GM18870 (cell line): ENCODE measurements around the gene REEP5.
"Not testable (repeated sequence)": the region's sequence is repeated elsewhere in the genome, so short reads cannot be mapped to it uniquely, and the experiment has no call there.

Experiments
- ATAC-seq: cut with Tn5 transposase; IDR thresholded peaks from one replicate; pipeline ENCODE4 v1.9.1; 2021; ENCODE audit warnings: moderate library complexity; ENCODE audit not compliant: unreplicated experiment

Gene REEP5

DNA sequence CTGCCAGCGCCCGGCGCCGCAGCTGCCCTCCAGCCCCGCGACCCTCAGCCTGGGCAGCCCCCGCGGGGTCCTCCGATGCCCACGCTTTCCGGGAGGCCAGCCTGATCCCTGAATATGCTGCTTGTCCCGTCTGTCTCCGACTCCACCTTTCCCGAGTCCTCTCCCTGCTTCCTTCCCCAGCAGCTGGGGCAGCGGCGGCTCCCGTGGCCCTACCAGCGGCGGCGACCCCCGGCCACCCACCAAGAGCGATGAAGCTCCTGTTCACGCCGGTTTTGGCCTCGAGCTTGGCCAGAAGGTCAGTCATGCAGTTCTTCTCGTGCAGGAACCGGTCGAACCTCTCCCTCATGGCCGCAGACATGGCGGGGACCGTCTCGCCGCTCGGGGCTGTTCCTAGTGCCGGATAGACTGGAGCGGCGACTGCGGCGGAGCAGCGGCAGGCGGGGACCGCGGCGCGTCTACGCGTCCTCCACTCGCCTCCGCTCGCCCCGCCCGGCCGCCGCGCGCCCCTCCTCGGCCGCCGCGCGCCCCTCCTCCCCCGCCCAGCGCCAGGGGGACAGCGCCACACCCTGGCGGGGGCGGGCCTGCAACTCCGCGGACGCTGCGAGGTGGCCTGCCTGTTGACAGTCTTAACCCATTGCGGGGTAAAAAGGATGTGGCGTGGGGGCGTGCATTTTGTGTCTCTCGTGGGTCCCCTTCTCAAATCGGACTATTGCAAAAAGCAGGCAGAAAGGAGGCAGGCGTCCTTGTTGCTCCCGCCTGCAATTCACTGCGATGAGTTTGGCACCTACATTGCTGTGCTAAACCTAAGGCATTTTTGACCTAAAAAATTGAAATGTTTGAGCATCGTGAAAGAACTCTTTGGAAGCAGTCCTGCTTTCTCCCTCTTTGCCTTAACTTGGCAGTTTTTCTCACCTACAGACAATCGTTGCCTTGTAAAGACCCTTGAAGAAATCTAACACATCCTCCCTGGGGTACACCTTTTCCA lies at the start of gene REEP5:
Gene REEP5 (minus strand): TSS at position 395 of the 985 bp plus-strand sequence. CDS start 37 bp downstream, at position 358.
- peak; percentile 31 for ATAC-seq

DNA sequence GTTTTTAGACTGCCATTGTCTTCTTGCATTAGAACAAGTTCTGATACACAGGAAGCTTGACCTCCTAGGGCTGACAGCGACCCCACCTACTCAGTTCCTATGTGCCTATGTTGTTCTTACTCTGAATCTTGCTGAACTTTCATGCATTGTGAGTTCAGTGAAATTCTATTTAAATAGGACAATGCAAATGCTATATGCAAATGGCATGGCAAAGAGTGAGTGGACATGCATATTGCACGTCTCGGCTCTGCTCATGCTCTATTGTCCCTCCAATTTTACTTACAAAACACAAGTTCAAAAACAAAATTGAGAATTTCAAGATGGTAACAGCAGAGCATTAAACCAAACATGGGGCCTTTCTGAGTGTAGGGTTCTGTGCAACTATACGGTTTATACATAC lies 49.2 kb upstream of the REEP5 start:
- ATAC-seq, result no peak

DNA sequence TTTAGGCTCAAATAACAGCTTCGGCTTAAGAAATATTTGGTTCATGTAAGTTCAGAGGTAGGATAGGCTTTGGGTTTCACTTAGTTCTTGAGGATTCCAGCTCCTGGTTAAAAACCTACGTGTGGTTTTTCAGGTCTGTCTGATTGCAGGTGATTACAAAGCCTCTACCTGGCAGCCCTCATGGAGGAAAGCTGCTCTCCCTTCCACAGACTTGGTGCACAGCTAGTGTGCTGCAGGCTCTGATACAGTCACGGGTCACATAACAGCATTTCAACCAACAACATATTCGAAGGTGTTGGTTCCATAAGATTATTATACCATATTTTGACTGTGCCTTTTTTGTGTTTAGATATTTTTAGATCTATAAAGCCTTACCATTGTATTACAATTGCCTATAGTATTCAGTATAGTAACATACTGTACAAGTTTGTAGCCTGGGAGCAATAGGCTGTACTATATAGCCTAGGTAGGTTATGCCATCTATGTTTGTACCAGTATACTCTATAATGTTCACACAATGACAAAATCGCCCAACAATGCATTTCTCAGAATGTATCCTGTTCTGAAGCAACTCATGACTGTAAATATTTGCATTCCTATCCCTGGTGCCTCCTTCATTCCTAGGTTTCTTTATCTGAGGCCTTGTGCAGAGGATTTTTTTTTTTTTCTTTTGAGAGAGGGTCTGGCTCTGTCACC lies 46.5 kb upstream of the REEP5 start:
- ATAC-seq, result no peak

DNA sequence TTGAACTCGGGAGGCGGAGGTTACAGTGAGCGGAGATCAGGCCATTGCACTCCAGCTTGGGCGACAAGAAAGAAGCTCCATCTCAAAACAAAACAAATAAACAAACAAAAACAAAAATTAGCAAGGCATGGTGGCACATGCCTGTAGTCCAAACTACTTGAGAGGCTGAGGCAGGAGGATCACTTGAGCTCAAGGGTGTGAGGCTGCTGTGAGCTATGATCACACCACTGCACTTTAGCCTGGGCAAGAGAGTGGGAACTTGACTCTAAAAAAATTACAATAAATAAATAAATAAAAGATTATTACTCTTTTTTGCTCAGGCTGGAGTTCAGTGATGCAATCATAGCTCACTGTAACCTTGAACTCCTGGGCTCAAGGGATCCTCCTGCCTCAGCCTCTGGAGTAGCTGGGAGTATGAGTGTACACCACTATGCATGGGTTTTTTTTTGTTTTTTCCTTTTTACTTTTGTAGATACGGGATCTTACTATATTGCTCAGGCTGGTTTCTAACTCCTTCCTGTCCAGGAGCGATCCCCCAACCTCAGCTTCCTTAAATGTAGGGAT lies 45.6 kb upstream of the REEP5 start:
- no peak for ATAC-seq

DNA sequence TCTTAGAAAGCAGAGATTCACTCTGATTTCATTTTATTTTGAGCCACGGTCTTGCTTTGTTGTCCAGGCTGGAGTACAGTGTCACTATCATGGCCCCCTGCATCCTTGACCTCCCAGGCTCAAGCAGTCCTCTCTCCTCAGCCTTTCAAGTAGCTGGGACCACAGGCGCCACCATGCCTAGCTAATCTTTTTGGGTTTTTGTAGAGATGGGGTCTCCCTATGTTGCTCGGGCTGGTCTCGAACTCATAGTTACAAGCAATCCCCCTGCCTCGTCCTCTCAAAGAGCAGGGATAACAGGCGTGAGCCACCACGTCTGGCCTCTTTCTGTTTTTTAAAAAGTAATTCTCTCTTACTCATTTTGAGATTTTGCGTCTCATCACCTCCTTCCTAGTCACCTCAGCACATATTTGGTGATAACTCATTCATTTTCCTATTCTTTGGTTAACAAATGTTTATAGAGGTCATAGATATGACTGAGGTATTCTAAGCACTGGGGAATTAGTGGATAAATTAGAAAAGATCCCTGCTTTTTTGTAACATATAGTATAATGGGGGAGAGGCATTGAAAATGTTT lies 43.8 kb upstream of the REEP5 start:
- ATAC-seq, result no peak

DNA sequence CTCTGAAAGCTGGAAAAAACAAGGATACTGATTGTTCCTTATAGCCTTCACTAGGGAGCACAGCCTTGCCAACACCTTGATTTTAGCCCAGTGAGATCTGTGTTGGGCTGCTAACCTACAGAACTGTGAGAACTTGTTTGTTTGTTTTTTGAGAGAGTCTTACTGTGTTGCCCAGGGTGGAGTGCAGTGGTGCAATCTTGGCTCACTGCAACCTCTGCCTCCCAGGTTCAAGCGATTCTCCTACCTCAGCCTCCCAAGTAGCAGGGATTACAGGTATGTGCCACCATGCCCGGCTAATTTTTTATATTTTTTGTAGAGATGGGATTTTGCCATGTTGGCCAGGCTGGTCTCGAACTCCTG lies 41.3 kb upstream of the REEP5 start:
- ATAC-seq, result not testable (repeated sequence)

DNA sequence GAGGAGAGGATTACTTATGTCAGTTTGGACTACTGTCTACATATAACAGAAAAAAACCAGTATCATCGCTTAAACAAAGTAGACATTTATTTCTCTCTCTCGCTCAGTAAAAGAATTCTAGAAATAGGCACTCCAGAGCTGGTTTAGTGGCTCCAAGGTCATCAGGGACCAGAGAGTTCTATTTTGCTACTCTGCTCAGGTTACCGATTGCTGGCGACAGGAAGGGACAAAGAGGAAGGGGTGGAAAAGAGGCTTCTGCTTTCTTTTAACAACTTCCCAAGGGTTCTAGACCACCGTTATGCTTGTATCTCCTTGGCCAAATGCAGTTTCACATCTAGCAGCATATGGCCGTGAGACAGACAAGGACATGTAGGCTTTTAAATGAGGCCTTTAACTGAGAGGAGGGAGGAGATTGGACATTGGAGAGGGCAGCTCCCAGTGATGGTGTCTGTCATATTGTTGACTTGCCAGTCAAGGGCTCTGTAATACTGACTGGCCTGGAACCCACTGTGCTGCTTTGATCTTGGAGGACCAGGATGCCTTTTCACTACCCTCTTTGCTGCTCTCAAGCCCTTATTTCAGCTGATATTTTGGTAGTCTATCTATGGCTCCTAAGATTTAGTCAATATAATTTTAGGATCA lies 39.0 kb upstream of the REEP5 start:
- ATAC-seq, result no peak

DNA sequence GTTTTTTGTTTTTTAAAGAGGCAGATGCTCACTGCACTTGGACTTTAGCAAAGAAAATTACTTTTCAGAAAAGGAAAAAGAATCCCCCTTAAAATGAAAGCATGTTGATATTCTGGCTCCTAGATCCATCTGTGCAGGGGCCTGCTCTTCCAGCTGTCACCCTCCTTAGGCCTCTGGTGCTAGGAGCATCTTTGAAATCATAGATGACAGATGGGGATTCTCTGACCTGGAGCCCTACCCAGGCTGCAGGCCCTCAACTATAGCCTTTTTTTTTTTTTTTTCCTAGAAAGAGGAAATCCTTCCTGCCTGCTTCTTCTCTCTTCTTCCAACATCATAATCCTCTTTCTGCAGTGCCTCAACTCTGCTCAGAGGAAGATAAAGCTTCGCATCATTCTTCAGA lies 38.3 kb upstream of the REEP5 start:
- no peak for ATAC-seq

DNA sequence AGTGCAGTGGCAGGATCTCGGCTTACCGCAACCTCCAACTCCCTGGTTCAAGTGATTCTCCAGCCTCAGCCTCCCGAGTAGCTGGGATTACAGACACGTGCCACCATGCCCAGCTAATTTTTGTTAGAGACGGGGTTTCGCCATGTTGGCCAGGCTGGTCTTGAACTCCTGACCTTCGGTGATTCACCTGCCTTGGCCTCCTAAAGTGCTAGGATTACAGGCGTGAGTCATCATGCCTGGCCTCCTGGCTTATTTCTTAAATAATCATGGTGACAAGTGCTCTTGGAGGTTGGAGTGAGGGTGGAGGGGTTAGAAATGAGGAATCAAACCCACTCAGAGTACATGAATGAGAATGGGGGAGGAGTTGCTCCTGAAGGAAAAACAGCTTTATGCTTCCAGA lies 37.8 kb upstream of the REEP5 start:
- ATAC-seq, result not testable (repeated sequence)

DNA sequence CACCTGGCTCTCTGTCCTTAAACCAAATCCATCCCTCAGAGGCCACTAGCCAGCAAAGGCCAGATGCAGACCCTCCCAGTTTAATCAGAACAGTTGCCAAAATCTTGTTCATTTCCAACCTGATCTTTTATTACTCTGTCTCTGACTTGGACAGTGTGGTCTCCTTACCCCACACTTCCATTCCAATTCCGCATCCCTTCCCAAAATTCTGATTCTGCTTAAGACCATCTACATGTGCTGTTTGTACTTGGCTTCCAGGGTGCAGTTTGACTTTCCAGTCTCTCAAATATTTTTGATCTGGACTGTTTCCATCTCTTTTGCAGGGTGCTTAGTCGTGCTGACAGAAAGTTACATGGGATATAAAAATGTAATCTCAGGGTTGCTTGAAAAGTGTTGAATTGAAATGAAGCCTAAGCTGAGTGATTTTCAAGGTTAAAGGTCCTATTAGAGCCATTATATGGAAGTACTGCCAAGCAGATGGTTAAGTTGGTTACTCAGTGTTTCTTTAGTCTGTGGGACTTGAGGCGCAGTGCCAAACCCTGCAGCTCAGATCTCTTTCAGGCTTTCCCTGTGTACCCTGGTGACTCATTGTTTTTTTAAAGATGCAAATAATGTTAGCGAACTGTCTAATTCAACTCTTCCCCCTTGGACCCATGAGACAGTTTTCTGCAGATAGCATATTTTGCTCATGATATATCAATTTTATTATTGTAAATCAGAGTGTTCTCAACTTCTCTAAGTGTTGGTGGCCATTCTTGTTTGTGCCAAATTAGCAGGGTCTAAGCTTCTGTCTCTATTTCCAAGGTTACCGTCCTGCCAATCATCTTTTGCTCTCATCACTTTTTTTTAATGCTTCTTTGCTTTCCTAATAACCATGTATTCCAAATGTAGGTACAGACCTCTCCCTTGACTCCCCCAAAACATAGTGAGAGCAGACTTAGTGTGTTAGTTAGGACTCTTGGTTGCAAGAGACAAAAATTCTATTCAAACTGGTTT lies 36.4 kb upstream of the REEP5 start:
- ATAC-seq, result peak; percentile 85

DNA sequence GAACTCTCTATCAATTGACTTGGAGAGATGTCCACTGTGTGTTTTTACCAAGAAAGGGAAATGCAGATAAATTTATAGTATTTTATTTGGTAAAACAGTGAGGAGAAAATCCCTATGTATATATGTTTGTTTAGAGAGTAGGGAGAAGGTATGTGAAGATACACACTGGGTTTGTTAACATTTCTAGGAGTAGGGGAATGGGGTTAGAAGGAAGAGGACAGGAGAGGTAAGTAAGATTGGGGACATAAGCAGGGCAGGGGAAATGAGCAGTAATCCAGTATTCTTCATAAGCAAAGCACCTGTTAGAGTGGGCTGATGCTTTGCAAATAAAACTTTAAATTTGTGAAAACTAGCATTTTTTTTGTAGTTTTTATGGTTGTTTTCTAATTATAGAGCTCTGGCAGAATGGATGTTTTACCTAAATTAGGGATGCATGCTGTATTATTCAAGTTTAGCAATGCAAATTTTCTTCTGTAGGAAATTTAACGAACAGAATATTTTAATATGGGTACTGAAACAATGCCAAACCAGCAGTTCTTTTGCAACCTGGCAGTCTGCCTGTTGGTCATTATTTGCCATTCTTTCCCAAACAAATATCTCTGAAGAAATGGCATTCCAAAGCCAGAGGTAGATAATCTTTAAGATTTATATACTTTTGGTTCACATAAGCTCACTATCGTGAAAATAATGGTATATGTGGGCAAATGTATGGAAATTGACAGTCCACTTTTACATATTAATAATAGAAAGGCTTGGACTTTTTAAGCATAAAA lies 35.2 kb upstream of the REEP5 start:
- no peak for ATAC-seq

DNA sequence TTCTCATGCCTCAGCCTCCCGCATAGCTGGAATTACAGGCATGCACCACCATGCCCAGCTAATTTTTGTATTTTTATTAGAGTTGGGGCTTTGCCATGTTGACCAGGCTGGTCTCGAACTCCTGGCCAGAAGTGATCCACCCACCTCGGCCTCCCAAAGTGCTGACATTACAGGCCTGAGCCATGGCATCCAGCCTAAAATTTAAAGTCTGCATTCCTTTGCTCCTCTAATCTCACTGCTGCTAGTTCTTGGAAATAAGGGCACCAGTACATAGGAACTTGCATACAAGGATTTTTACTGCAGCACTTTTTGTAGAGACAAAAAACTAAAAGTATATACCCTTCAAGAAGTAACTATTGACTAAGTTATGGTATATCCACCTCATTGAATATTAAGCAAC lies 34.6 kb upstream of the REEP5 start:
- ATAC-seq, result no peak

DNA sequence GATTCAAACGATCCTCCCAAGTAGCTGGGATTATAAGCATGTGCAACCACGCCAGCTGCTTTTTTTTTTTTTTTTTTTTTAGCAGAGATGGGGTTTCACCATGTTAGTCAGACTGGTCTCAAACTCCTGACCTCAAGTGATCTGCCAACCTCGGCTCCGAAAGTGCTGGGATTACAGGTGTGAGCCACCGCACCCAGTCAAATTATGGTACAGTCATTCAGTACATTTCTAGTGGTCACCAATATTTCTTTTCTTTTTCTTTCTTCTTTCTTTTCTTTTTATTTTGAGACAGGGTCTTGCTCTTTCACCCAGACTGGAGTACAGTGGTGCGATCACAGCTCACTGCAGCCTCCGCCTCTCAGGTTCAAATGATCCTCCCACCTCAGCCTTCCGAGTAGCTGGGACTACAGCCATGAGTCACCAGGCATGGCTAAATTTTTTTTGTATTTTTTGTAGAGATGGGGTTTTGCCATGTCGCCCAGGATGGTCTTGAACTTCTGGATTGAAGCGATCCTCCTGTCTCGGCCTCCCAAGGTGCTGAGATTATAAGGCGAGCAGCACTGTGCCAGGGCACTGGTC lies 29.2 kb upstream of the REEP5 start:
- peak; percentile 97 for ATAC-seq

DNA sequence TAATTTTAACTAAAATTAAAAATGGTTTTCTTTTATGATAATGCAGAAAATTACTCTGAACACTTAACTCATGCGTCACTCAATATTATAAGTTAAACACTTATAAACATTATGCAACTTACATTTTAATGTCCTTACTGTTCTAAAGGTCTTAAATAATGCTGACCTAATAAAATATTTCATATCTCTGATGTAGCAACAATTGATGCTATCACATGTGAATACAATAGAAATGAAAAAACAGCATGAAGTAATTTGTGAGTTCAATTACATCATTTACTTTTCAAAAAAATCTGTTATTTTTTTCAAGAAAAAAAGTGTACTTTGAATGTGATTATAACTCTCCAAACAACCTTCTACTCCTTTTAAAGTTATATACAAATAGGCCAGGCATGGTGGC lies 26.4 kb upstream of the REEP5 start:
- ATAC-seq, result no peak

DNA sequence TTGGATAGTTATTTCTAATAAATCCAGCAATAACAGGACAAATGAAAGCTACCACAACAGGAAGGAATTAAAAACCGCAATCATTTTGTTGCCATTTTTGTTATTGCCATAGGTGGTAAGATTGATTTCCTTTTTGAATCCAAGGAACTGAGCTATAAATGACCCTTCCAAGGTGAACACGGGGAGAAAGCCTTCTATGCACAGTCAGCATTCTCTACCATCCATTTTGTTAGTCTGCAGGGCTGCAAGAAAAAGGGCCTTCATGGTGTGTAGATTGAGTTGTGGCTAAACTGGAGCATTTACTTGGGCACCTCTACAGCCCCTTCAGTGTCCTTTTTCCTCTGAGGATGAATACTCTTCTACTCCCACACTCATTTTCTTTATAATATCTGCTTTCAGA lies 18.6 kb upstream of the REEP5 start:
- ATAC-seq, result no peak

DNA sequence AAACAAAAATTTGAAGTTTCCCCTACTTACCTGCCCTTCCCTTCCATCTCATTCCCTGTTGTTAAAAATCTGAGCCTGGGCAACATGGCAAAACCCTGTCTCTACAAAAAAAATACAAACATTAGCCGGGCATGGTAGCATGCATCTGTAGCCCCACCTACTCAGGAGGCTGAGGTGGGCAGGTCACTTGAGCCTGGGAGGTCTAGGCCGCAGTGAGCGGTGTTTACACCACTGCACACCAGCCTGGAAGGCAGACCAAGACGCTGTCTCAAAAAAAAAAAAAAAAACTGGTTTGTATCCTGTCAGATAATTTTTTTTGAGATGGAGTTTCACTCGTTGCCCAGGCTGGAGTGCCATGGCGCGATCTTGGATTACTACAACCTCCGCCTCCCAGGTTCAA lies 16.3 kb upstream of the REEP5 start:
- no peak for ATAC-seq

DNA sequence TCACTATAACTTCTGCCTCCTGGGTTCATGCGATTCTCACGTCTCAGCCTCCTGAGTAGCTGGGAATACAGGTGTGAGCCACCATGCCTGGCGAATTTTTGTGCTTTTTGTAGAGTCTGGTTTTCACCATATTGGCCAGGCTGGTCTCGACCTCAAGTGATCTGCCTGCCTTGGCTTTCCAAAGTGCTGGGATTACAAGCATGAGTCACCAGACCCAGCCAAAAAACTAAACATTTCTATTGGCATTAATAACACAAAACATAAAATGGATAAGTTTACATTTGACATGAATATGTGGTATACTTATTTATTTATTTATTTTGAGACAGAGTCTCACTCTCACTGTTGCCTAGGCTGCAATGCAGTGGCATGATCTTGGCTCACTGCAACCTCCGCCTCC lies 13.6 kb upstream of the REEP5 start:
- no peak for ATAC-seq

DNA sequence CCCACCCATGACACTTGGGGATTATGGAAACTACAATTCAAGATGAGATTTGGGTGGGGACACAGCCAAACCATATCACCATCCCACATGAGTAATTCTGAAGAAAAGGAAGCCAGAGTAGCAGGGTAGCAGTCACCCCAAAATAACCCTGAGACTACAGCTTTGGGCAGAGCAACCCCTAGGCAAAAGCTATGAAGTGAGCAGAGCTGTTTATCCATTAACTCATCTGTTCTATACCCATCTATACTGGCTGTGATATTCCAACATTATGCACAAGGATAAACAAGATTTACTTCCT lies 12.3 kb upstream of the REEP5 start:
- no peak for ATAC-seq
